WTC11 (cell line): Measurements from ENCODE around the gene USF1. TPM values are rescaled to one million over a fixed set of nuclear protein-coding genes. Genes with fewer than 3 reads are reported as not detected.

Source experiments
- ETV6 ChIP-seq: sonication (generic); formaldehyde crosslinking; IDR thresholded peaks from 2 replicates; pipeline ENCODE4 v1.8.1; 2022; ENCODE audit warnings: mild to moderate bottlenecking, missing genetic modification reagents
- GABPB1 ChIP-seq: sonication (generic); formaldehyde crosslinking; IDR thresholded peaks from 2 replicates; pipeline ENCODE4 v1.8.1; 2023; ENCODE audit warnings: mild to moderate bottlenecking, missing genetic modification reagents
- RORB ChIP-seq: fragments of 250-450 bp; sonication (Bioruptor Pico); IDR thresholded peaks from 2 replicates; pipeline ENCODE4 v1.9.0; 2021; ENCODE audit warnings: mild to moderate bottlenecking
- SOX15 ChIP-seq: fragments of 250-450 bp; sonication (Bioruptor Pico); IDR thresholded peaks from 2 replicates; pipeline ENCODE4 v1.9.0; 2021; ENCODE audit warnings: mild to moderate bottlenecking
- ZNF121 ChIP-seq: sonication (generic); formaldehyde crosslinking; IDR thresholded peaks from 2 replicates; pipeline ENCODE4 v1.8.0; 2023; ENCODE audit warnings: missing genetic modification reagents
- ZNF532 ChIP-seq: fragments of 250-450 bp; sonication (Bioruptor Pico); IDR thresholded peaks from 2 replicates; pipeline ENCODE4 v1.9.0; 2021; ENCODE audit warnings: mild to moderate bottlenecking, borderline replicate concordance
- total RNA-seq: library from RNA; stranded (reverse); gene quantifications from 3 replicates; pipeline ENCODE4 v1.2.3, GENCODE V29; 2021
- TF ChIP-seq, protein P1 (sequence below): fragments of 250-450 bp; sonication (Bioruptor Pico); IDR thresholded peaks from 2 replicates; pipeline ENCODE4 v1.9.0; 2021; ENCODE audit warnings: mild to moderate bottlenecking
- TF ChIP-seq, protein P2 (sequence below): fragments of 250-450 bp; sonication (Bioruptor Pico); IDR thresholded peaks from 2 replicates; pipeline ENCODE4 v1.9.0; 2021; ENCODE audit warnings: moderate library complexity, mild to moderate bottlenecking, inconsistent platforms, borderline replicate concordance
- TF ChIP-seq, protein P3 (sequence below): sonication (generic); formaldehyde crosslinking; IDR thresholded peaks from 2 replicates; pipeline ENCODE4 v1.8.0; 2022; ENCODE audit warnings: missing genetic modification reagents
- TF ChIP-seq, protein P4 (sequence below): sonication (generic); formaldehyde crosslinking; IDR thresholded peaks from 2 replicates; pipeline ENCODE4 v1.8.1; 2022; ENCODE audit warnings: low read depth, mild to moderate bottlenecking, moderate library complexity, missing genetic modification reagents, borderline replicate concordance
- TF ChIP-seq, protein P5 (sequence below): sonication (generic); formaldehyde crosslinking; IDR thresholded peaks from 2 replicates; pipeline ENCODE4 v1.8.1; 2022; ENCODE audit warnings: missing genetic modification reagents, borderline replicate concordance

Gene USF1
- total RNA-seq, 1 experiment from 2014 or later = 65.6 TPM

- TF ChIP-seq ZNF532 (CRISPR knock-in tag) = no peak
- no peak for TF ChIP-seq ZNF121 (CRISPR knock-in tag)
- TF ChIP-seq, protein P1, sequence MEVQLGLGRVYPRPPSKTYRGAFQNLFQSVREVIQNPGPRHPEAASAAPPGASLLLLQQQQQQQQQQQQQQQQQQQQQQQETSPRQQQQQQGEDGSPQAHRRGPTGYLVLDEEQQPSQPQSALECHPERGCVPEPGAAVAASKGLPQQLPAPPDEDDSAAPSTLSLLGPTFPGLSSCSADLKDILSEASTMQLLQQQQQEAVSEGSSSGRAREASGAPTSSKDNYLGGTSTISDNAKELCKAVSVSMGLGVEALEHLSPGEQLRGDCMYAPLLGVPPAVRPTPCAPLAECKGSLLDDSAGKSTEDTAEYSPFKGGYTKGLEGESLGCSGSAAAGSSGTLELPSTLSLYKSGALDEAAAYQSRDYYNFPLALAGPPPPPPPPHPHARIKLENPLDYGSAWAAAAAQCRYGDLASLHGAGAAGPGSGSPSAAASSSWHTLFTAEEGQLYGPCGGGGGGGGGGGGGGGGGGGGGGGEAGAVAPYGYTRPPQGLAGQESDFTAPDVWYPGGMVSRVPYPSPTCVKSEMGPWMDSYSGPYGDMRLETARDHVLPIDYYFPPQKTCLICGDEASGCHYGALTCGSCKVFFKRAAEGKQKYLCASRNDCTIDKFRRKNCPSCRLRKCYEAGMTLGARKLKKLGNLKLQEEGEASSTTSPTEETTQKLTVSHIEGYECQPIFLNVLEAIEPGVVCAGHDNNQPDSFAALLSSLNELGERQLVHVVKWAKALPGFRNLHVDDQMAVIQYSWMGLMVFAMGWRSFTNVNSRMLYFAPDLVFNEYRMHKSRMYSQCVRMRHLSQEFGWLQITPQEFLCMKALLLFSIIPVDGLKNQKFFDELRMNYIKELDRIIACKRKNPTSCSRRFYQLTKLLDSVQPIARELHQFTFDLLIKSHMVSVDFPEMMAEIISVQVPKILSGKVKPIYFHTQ = no peak
- TF ChIP-seq, protein P2, sequence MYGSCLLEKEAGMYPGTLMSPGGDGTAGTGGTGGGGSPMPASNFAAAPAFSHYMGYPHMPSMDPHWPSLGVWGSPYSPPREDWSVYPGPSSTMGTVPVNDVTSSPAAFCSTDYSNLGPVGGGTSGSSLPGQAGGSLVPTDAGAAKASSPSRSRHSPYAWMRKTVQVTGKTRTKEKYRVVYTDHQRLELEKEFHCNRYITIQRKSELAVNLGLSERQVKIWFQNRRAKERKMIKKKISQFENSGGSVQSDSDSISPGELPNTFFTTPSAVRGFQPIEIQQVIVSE = no peak
- TF ChIP-seq, protein P3, sequence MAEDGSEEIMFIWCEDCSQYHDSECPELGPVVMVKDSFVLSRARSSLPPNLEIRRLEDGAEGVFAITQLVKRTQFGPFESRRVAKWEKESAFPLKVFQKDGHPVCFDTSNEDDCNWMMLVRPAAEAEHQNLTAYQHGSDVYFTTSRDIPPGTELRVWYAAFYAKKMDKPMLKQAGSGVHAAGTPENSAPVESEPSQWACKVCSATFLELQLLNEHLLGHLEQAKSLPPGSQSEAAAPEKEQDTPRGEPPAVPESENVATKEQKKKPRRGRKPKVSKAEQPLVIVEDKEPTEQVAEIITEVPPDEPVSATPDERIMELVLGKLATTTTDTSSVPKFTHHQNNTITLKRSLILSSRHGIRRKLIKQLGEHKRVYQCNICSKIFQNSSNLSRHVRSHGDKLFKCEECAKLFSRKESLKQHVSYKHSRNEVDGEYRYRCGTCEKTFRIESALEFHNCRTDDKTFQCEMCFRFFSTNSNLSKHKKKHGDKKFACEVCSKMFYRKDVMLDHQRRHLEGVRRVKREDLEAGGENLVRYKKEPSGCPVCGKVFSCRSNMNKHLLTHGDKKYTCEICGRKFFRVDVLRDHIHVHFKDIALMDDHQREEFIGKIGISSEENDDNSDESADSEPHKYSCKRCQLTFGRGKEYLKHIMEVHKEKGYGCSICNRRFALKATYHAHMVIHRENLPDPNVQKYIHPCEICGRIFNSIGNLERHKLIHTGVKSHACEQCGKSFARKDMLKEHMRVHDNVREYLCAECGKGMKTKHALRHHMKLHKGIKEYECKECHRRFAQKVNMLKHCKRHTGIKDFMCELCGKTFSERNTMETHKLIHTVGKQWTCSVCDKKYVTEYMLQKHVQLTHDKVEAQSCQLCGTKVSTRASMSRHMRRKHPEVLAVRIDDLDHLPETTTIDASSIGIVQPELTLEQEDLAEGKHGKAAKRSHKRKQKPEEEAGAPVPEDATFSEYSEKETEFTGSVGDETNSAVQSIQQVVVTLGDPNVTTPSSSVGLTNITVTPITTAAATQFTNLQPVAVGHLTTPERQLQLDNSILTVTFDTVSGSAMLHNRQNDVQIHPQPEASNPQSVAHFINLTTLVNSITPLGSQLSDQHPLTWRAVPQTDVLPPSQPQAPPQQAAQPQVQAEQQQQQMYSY (CRISPR knock-in tag) = no peak
- TF ChIP-seq ETV6 (CRISPR knock-in tag) = no peak
- TF ChIP-seq, protein P4, sequence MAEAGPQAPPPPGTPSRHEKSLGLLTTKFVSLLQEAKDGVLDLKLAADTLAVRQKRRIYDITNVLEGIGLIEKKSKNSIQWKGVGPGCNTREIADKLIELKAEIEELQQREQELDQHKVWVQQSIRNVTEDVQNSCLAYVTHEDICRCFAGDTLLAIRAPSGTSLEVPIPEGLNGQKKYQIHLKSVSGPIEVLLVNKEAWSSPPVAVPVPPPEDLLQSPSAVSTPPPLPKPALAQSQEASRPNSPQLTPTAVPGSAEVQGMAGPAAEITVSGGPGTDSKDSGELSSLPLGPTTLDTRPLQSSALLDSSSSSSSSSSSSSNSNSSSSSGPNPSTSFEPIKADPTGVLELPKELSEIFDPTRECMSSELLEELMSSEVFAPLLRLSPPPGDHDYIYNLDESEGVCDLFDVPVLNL (CRISPR knock-in tag) = no peak
- no peak for TF ChIP-seq RORB
- no peak for TF ChIP-seq GABPB1 (CRISPR knock-in tag)
- TF ChIP-seq, protein P5, sequence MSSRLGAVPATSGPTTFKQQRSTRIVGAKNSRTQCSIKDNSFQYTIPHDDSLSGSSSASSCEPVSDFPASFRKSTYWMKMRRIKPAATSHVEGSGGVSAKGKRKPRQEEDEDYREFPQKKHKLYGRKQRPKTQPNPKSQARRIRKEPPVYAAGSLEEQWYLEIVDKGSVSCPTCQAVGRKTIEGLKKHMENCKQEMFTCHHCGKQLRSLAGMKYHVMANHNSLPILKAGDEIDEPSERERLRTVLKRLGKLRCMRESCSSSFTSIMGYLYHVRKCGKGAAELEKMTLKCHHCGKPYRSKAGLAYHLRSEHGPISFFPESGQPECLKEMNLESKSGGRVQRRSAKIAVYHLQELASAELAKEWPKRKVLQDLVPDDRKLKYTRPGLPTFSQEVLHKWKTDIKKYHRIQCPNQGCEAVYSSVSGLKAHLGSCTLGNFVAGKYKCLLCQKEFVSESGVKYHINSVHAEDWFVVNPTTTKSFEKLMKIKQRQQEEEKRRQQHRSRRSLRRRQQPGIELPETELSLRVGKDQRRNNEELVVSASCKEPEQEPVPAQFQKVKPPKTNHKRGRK (CRISPR knock-in tag) = no peak
- no peak for TF ChIP-seq SOX15
Observed at GRCh38 chr1:161001525-161001924, 44.3 kb downstream of the USF1 start (continued).
